GM21528 (cell line): ENCODE data around the gene NBAS.
"Not testable (repeated sequence)": the region's sequence is repeated elsewhere in the genome, so short reads cannot be mapped to it uniquely, and the experiment has no call there.

ENCODE experiments used
- ATAC-seq: cut with Tn5 transposase; IDR thresholded peaks from one replicate; pipeline ENCODE4 v1.9.1; 2021; ENCODE audit warnings: mild to moderate bottlenecking, moderate library complexity; ENCODE audit not compliant: unreplicated experiment, low FRiP score

Gene NBAS

DNA sequence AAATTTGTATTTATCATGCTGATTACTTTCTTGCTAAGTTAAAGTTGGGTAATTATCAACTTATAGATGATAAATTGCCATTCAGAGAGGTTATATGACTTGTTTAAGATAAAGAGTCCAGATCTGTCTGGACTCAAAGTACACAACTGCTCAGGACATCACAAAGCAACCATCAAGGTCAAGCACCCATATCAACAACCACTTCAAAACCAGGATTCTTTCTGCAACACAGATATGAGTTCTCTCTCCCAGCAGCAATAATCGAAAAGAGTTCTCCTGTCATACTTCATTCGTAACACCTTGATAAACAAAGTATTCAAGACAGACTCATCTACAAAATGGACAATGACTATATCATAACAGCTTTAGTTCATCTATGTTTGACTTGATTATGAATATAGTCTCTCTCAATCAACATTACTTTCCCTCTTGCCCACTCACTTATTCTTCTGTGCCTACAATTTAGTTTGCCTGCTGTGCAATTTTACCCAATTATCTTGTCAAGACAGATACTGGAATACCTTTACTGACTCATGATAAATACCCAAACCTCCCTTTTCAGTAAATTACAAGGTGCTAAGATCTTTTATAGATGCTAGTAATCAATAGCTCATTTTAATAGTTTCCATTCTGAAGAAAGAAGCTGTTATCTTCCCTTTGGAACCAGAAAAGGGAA lies 281.8 kb downstream of the NBAS start:
- no peak for ATAC-seq

DNA sequence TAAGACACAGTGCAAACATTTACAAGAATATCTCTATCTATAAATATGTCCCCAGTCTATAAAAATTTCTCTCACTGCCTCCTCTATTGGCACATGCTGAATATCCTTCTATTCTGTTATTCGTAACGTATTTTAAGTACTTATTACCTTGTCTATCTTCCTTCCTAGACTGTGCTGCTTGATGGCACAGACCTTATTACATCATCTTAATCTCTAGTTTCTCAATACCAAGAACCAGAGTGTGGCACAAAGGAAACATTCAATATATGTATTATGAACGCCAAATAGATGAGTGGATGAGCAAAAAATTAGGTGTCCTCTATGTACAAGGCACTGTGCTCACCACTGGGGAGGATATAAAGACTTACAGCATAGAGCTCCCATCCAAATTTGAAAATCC lies 282.8 kb downstream of the NBAS start:
- ATAC-seq, result no peak

- no peak for ATAC-seq
Observed at GRCh38 chr2:15275346-15275745, 285.8 kb downstream of the NBAS start.

GRCh38 chr2:15273452-15273851 lies 287.7 kb downstream of the NBAS start:
- ATAC-seq, result no peak

- no peak for ATAC-seq
Observed at GRCh38 chr2:15272942-15273341, 288.2 kb downstream of the NBAS start.

- no peak for ATAC-seq
Observed at GRCh38 chr2:15271941-15272542, 289.1 kb downstream of the NBAS start.

DNA sequence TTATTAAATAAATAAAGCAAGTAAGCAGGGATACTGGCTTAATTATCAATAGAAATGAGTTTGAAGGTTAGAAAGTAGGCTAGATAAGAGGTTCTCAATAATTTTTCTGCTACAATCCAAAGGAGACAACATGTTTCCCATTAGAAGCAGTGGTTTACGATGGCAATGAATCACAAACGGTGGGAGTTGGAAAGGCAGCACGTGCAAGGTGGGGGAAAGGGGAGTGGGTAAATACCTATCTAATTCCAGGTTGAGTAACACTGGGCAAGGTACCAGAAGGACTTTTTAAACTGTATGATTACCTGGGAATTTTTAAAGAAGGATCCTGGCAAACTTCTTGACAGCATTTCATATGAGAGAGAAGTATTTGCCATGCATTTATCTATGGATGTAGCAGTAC lies 289.9 kb downstream of the NBAS start:
- ATAC-seq, result no peak

GRCh38 chr2:15269043-15269442 lies 292.1 kb downstream of the NBAS start:
- ATAC-seq, result no peak

GRCh38 chr2:15265889-15266288 lies 295.2 kb downstream of the NBAS start:
- ATAC-seq, result no peak

GRCh38 chr2:15263976-15264685 lies 297.0 kb downstream of the NBAS start:
- no peak for ATAC-seq

GRCh38 chr2:15262792-15263191 lies 298.3 kb downstream of the NBAS start:
- ATAC-seq, result no peak

DNA sequence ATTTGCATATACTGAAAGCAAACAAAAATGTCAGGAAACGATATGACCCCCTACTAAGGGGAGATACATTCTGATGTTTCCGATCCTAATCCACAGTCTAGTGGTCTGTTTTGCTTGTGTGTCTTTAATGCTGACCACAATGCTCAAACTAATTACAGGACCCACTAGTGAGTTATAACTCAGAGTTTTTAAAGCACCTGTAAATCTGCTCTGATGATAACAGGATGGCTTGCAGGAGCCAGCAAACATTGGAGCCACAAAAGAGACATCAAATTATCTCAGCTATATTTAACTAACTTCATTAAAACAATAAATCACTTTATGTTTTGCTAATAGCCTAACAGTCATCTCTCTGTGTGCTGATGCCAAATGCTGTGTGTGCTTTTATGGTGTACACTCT lies 300.3 kb downstream of the NBAS start:
- no peak for ATAC-seq

DNA sequence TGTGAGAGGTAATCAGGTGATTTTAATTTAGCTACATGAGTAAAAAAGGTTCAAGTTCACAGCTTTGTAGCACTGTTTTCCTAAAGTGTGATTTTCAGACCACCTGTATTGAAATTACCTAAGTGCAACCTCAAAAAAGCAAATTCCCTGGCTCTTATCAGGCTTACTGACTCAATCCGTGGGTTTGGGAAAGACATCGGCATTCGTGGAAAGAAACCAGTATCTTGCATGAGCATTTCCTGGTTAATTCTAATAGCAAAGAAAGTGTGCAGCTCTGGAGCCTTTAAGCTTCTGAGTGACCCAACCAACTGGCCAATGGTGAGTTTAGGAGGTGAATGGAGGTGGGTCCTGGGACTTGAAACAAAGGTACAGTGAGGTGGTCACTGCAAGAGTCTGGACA lies 300.9 kb downstream of the NBAS start:
- ATAC-seq, result no peak

GRCh38 chr2:15259356-15259756 lies 301.8 kb downstream of the NBAS start:
- no peak for ATAC-seq

DNA sequence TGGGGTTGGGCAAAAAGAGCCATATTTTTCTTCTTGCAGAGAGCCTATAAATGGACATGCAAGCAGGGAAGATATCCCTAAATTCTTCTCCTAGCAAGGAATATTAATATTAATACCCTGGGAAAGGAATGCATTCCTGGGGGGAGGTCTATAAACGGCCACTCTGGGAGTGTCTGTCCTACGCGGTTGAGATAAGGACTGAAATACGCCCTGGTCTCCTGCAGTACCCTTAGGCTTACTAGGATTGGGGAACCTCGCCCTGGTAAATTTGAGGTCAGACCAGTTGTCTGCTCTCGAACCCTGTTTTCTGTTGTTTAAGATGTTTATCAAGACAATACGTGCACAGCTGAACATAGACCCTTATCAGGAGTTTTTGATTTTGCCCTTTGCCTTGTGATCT lies 302.7 kb downstream of the NBAS start:
- ATAC-seq, result not testable (repeated sequence)

- no peak for ATAC-seq
Observed at GRCh38 chr2:15253835-15254286, 307.3 kb downstream of the NBAS start.

DNA sequence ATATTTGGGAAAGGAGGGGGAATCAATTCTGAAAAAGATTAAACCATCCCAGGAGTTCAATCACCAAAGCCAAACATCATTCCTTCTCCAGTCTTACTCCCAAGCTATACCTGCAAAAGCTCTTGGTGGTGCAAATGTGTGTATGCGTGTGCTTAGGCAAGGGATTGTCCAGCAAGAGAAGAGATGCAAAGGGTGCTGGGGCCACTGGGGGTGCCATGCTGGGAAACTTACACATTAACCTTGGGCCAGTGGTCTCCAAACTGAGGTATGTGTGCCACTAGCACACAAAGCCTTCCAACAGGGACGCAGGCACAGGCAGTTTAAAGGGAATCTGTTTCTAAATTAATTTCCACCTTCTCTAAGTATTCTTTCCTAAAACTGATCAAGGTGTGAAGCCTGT lies 307.9 kb downstream of the NBAS start:
- ATAC-seq, result no peak

- ATAC-seq, result no peak
Observed at GRCh38 chr2:15251753-15252152, 309.4 kb downstream of the NBAS start.

- ATAC-seq, result not testable (repeated sequence)
Observed at GRCh38 chr2:15250946-15251345, 310.2 kb downstream of the NBAS start.

DNA sequence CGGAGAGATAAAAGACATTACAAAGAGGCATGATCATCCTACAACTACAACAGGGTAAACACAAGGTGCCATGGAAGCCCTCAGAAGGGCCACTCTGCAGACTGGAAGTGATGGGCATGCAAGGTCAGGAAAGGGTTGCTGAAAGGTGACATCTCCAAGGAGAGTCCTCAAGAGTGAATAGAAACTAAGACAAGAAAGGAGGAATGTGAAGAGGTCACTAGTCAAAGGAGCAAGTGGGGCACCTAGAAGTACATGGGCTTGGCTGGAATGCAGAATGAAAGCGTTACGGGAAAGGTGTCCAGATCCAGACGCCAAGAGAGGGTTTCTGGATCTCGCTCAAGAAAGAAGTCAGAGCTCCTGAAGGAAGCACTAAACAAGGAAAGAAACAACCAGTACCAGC lies 314.3 kb downstream of the NBAS start:
- ATAC-seq, result no peak

- ATAC-seq, result no peak
Observed at GRCh38 chr2:15243762-15244161, 317.4 kb downstream of the NBAS start.

DNA sequence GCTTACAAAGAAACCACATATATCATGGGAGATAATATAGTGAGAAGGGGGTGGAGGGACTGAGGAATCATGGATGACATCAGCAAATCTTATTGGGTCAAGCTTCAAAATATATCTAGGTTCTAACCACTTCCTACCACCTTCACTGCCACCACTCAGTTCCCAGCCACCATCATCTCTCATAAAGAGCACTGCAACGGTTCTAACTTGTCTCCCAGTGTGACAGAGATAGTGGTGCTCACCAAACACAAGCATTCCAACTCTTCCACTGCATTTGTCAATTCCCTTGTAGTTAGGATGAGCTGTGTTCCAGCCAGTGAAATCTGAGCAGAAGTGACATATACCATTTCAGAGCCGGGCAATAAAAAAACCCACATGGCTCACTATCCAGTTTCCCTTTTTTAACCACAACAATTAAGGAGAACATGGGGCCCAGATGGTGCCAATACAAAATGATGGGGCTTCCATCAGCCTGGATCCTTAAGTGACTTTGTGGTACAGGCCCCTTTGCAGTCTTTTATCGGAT lies 318.1 kb downstream of the NBAS start:
- no peak for ATAC-seq
